Kidney (tissue), 14 donors: Measurements from ENCODE around the gene MEGF8. TPM values are rescaled to one million over a fixed set of nuclear protein-coding genes. Genes with fewer than 3 reads are reported as not detected.

Experiments
- DNase-seq, 5 donors: peaks; one replicate each; pipeline ENCODE4 v3.0.0-alpha.2; 2013 to 2020
- FAIRE-seq: peaks from 2 replicates; lab custom pipeline; 2012; peaks lifted over from hg19 to GRCh38; lab: Jason Lieb, UNC
- H3K27ac ChIP-seq, 2 donors: one replicate each; pipeline ENCODE4 v1.7.0; 2013; ENCODE audit warnings: low read depth in 2 of 2, low read length in 2 of 2, inconsistent platforms in 1 of 2
- H3K27me3 ChIP-seq: one replicate; pipeline ENCODE4 v1.7.1; 2013; ENCODE audit warnings: low read length, inconsistent platforms; ENCODE audit not compliant: control insufficient read depth, insufficient read depth
- H3K36me3 ChIP-seq, 3 donors: one replicate each; pipeline versions ENCODE4 v1.7.0 to v1.7.1; 2013; ENCODE audit warnings: low read length in 3 of 3, control low read depth in 1 of 3, inconsistent platforms in 1 of 3; ENCODE audit not compliant: insufficient read depth in 3 of 3, control insufficient read depth in 2 of 3
- H3K4me1 ChIP-seq, 3 donors: one replicate each; pipeline versions ENCODE4 v1.7.0 to v1.7.1; 2013; ENCODE audit warnings: low read length in 3 of 3, inconsistent platforms in 1 of 3, low read depth in 1 of 3; ENCODE audit not compliant: control insufficient read depth in 2 of 3, insufficient read depth in 2 of 3
- H3K4me3 ChIP-seq, 3 donors: one replicate each; pipeline versions ENCODE4 v1.7.0 to v1.8.1; 2013; ENCODE audit warnings: low read length in 3 of 3, control low read depth in 1 of 3, inconsistent platforms in 1 of 3
- H3K9ac ChIP-seq, 3 donors: one replicate each; pipeline versions ENCODE4 v1.7.0 to v1.7.1; 2013; ENCODE audit warnings: low read length in 3 of 3, control low read depth in 1 of 3, inconsistent platforms in 1 of 3
- H3K9me3 ChIP-seq, 3 donors: one replicate each; pipeline versions ENCODE4 v1.7.0 to v1.7.1; 2013; ENCODE audit warnings: low read length in 3 of 3, control low read depth in 1 of 3, inconsistent platforms in 1 of 3; ENCODE audit not compliant: control insufficient read depth in 2 of 3, insufficient read depth in 1 of 3
- CTCF ChIP-seq: IDR thresholded peaks from 3 replicates; pipeline ENCODE4 v1.5.1; 2012; ENCODE audit warnings: mild to moderate bottlenecking, moderate library complexity, borderline replicate concordance; ENCODE audit not compliant: insufficient read depth; ENCODE audit errors: extremely low read depth
- intact Hi-C: fragments of 100-400 bp; cut with DNase I; formaldehyde crosslinking; loops from one replicate; pipeline ENCODE4 v1.11.1; 2022
- microRNA-seq: library from miRNA; unstranded; fragments of <30 nt; microRNA quantifications from one replicate; pipeline ENCODE4 v1.2.0, GENCODE V29; 2020
- polyA plus RNA-seq: library from polyadenylated mRNA; stranded (reverse); fragments of 350-450 nt; fragmentation: Illumina TruSeq; extraction: RNeasy Lipid Tissue Mini Kit (QIAGEN cat#74804); gene quantifications from one replicate; pipeline ENCODE4 v1.2.3, GENCODE V29; 2014; ENCODE audit warnings: low read depth, low replicate concordance; ENCODE audit not compliant: insufficient read depth
- total RNA-seq: library from RNA; stranded (reverse); fragmentation: NEBNext Ultra II Directional; extraction: Animal tissue kit (Norgen Biotek cat#: 25700); gene quantifications from one replicate; pipeline ENCODE4 v1.2.1, GENCODE V29; 2021
- donor health status: control.
- donor health status: control.
- donor health status: control.
- donor health status: control.
- donor health status: control.
- donor health status: DM: yes; HTN: yes; CAD: no.
- donor health status: Normal renal cell carcinoma (clear cell type).

Gene MEGF8
- total and polyA plus RNA-seq, 2 donors from 2014 or later: 8.7 to 31.6 TPM

GRCh38 chr19:42426643-42427042 lies 101.2 kb downstream of the MEGF8 start:
- no peak for TF ChIP-seq CTCF
- Histone ChIP-seq H3K9me3 (no peaks in the 10 kb centered on the region), H3K27ac (no peak overlapping the region), H3K36me3 (no peaks in the 10 kb centered on the region), H3K27me3 (no peaks in the 10 kb centered on the region), H3K9ac (no peak overlapping the region), H3K4me1 (peaks cover 0 to 14% (median 8%) of the 10 kb centered on the region in 3 donors), H3K4me3 (no peak overlapping the region)
- FAIRE-seq: no peak
- DNase-seq: no peak
- intact Hi-C loops: no loop called here

GRCh38 chr19:42427313-42427712 lies 101.9 kb downstream of the MEGF8 start, which contains the start of gene LIPE:
Gene LIPE (minus strand): TSS chr19:42427388. CDS start chr19:42427149, 239 bp downstream.
- peak in 2 of 5 donors; percentile 48 to 94 for DNase-seq
- intact Hi-C loops: no loop called here
- no peak for TF ChIP-seq CTCF

More at GRCh38 chr19:42427313-42427712, 101.9 kb downstream of the MEGF8 start, which contains the start of gene LIPE:
- Histone ChIP-seq H3K4me3 (no peak within 1 kb of the TSS), H3K9ac (no peak within 1 kb of the TSS), H3K9me3 (no peaks in the 10 kb centered on the region), H3K36me3 (no peaks in the 10 kb centered on the region), H3K27ac (no peak within 1 kb of the TSS), H3K4me1 (peaks cover 0 to 12% (median 6%) of the 10 kb centered on the region in 3 donors), H3K27me3 (no peaks in the 10 kb centered on the region)
- no peak for FAIRE-seq

Small RNA genes within 50 kb of the gene (microRNA-seq; reads per million reads assigned to microRNA genes)
- gene MIR8077: not detected

Other genes starting within 250 kb of the MEGF8 start
- 12.7 TPM for gene ZNF574, start 249.5 kb upstream of the MEGF8 start, total RNA-seq
- gene ZNF574, start 249.5 kb upstream of the MEGF8 start, polyA plus RNA-seq: 7.2 TPM
- 9.8 TPM for gene POU2F2, start 193.2 kb upstream of the MEGF8 start, total RNA-seq
- gene POU2F2, start 193.2 kb upstream of the MEGF8 start, polyA plus RNA-seq: 1.3 TPM
- gene DEDD2, start 108.0 kb upstream of the MEGF8 start, total RNA-seq: 26.1 TPM
- gene DEDD2, start 108.0 kb upstream of the MEGF8 start, polyA plus RNA-seq: 36.3 TPM
- gene ZNF526, start 105.3 kb upstream of the MEGF8 start, total RNA-seq: 11.6 TPM
- gene ZNF526, start 105.3 kb upstream of the MEGF8 start, polyA plus RNA-seq: 2.6 TPM
- gene GSK3A, start 83.0 kb upstream of the MEGF8 start, total RNA-seq: 39.2 TPM
- gene GSK3A, start 83.0 kb upstream of the MEGF8 start, polyA plus RNA-seq: 57.3 TPM
- 61.2 TPM for gene ERF, start 70.5 kb upstream of the MEGF8 start, total RNA-seq
- 31.1 TPM for gene ERF, start 70.5 kb upstream of the MEGF8 start, polyA plus RNA-seq
- gene CIC, start 56.4 kb upstream of the MEGF8 start, total RNA-seq: 90.9 TPM
- gene CIC, start 56.4 kb upstream of the MEGF8 start, polyA plus RNA-seq: 18.8 TPM
- gene PRR19, start 23.5 kb upstream of the MEGF8 start, total RNA-seq: 0.47 TPM
- gene PRR19, start 23.5 kb upstream of the MEGF8 start, polyA plus RNA-seq: 0.71 TPM
- 22.0 TPM for gene PAFAH1B3, start 23.0 kb upstream of the MEGF8 start, total RNA-seq
- gene PAFAH1B3, start 23.0 kb upstream of the MEGF8 start, polyA plus RNA-seq: 38.3 TPM
- gene TMEM145, start 12.3 kb upstream of the MEGF8 start, total RNA-seq: not detected
- gene TMEM145, start 12.3 kb upstream of the MEGF8 start, polyA plus RNA-seq: not detected
- gene CNFN, start 64.7 kb downstream of the MEGF8 start, total RNA-seq: 2.2 TPM
- gene CNFN, start 64.7 kb downstream of the MEGF8 start, polyA plus RNA-seq: 4.9 TPM
- 8.9 TPM for gene LIPE, start 101.8 kb downstream of the MEGF8 start, total RNA-seq
- 9.9 TPM for gene LIPE, start 101.8 kb downstream of the MEGF8 start, polyA plus RNA-seq
- gene CXCL17, start 117.3 kb downstream of the MEGF8 start, total RNA-seq: not detected
- not detected for gene CXCL17, start 117.3 kb downstream of the MEGF8 start, polyA plus RNA-seq
- 33.1 TPM for gene CEACAM1, start 202.8 kb downstream of the MEGF8 start, total RNA-seq
- gene CEACAM1, start 202.8 kb downstream of the MEGF8 start, polyA plus RNA-seq: 34.3 TPM